ENCODE measurements around the gene LHFPL6.

LHFPL6 gene

DNA sequence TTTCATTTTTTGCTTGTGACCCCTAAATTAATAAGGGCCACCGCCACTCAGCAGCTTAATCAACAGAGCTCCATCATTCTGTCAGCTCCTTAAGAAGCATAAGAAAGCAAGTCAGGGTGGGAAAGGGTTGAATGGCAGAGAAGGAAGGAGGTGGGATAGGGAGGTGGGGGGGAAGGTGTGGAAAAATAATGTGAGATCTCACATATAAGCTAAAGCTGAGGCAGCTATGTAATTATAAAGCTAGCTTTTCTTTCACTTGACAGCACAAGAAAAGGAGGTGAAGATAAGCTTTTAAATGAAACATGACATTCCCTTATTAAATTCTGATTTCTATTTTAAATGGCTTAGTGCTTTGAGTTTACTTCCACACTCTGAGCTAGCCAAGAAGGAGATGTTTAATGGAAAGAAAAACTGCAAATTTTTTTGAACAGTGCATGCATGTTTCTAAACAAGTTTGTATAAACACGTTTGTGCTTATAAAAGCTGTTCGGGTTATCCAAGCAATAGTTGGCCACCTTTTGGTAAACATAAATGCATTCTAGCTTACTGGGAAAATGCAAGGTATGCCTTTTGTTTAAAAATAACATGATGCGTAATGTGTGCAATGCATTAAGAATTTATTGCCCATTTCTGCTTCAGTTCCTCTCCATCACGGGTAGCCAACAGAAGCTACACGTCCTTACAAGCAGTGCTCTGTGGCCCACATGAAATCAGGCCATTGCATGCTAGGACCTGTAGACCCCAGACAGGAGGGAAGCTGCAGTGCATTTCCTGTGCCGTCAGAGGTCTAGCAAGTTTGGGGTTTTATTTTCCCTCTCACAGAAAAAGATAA, 96.2 kb downstream of the LHFPL6 start:
- no peak for DNase-seq

DNA sequence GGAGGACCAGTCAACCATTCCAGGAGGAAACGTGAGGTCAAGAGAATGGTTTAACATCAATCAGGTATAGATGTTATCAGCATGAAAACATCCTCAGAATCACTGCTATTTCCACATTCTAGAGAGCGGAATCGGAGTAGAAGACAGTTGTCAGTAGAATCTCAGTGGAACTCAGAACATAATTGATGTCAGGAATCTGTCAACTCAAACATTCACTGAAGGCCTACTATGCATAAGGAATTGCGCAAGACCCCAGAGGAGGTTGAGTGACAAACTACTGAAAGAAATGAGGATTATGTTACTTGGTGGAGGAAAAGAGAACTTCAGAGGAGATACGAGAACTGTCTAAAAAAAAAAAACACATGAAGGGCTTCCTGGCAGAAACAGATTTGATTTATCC, 97.8 kb downstream of the LHFPL6 start:
- no peak for DNase-seq

DNA sequence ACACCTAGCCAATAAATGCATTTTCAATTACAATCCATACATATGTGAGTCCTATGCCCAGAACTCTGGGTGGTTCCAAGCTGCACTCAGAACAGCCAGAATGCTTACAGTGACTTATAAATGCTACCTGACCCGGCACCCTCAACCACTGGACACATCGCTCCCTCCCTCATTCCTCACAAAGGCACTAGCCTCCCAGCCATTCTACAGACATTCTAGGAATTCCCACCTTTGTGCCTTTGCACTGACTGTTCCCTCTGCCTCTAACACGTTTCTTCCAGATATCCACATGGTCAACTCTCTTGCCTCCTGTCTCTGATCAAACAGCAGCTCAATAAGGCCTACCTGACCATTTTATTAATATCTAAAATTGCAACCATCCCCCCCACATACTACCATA, 99.9 kb downstream of the LHFPL6 start:
- no peak for DNase-seq

DNA sequence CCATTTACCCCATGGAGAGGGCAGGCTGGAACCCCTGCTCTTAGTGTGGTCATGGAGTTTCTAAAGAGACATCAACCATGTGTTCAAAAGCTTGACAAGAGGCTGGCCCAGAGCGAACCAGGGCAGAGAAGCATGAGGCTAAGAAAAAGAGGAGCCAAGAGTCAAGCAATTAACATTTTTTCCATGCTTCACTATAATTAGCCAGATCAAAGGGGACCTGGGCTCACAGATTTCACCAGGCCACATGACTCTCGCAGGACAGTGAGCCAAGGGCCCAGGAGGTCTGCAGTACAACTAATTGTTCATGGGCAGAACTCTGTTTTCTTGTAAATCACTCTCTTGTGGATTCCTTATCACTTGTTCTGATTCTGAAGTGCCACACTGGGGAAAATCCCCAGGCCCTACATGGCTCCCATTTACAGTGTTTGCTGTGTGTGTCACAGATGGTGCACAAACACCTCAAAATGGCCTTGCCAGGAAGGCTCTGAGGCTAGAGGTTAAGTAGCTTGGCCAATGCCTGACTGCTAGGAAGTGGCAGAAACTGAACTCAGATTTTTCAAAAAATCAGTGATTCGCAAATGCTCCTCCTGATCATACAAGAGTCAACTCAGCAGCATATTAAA, 101.2 kb downstream of the LHFPL6 start:
- no peak for DNase-seq

DNA sequence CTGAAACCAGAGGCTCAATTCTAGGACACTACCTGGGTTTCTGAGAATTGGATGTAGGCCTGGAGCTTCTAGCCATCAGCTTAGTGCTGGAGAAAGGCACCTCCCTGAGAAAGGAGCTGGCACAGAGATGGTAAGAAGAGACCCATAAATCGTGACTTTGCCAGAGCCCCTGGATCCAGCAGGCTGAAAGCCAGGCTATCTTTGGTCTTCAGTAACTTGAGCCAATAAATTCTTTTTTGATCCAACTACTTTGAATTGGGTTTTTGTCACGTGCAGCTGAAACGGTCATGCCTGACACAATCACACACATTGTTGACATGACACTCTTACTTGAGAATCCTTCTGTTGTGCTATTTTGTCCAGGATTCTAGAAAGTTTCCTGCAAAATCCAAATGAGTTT, 103.4 kb downstream of the LHFPL6 start:
- DNase-seq = no peak

DNA sequence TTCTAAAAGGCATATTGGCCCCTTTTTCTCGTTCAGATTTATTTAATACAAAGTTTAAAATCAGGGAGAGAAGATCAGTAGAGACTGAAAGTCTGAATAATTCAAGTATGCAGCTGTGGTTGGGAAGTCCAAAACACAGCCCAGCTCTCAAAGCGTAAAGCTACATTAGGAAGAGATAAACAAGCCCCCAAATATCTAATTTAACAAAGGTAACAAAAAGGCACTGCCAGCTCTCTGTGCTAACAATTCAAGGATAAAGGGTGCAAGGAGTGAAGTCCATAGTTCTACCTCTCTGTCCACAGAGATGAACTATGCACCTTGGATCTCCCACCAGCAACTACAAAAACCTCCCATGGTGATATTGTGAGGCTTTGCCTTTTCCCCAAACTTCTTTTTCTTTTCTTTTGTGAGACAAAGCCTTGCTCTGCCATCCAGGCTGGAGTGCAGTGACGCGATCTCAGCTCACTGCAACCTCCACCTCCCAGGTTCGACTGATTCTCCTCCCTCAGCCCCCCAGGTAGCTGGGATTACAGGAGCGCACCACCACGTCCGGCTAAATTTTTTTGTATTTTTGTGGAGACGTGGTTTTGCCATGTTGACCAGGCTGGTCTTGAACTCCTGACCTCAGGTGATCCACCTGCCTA, 104.4 kb downstream of the LHFPL6 start:
- DNase-seq = no peak

DNA sequence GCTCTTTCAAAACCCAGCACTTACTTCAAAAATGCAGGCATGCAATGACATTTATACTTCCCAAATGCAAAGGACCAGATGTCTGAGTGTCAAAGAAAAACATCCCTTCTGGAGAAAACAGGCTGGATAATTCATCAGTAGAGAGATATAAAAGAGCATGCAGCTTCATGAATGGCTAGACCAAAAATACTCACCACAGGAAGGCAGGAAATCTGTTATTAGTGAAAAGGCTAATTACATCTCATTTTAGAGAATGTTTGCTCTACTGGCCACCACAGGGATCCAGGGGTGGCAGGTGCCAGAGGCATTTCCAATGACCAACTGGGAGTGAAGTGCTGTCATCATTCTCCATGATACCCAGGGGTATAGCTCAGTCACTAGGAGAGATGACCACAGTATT, 106.5 kb downstream of the LHFPL6 start:
- DNase-seq = no peak

DNA sequence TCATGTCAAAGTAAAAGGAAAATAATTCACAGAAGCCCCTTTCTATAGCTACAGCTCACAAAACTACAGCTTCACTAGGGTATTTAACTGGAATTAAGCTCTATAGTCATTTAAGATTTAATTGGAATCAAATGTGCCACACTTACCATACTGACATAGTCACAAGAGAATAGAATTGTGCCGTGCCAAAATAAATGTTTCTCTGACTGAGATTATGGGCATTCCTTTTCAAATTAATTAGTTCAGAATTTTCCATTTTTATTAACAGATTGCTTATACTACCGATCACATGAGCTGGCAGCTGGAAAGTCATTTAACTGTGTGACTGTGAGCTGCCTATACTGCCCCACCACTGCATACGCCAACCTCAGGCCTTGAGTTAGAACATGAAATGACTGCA, 108.4 kb downstream of the LHFPL6 start:
- DNase-seq = no peak

DNA sequence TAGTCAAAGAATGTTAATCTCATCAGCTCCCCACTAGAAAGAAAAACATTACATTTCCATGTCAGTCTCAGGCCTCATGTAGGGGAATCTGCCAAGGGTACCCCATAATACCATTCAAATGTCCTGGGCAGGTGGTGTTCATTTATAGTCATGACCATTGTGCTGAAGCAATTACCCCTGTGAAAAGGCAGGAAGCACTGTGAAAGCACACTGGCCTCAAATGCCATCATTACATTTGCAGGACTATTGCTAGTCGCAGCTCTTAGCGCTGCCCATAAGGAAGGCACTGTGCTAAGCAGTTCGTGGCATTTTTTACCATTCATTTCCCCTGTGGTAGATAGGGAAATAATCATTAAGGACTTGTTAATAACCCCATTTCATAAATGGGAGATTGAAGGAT, 109.0 kb downstream of the LHFPL6 start:
- DNase-seq = no peak

DNA sequence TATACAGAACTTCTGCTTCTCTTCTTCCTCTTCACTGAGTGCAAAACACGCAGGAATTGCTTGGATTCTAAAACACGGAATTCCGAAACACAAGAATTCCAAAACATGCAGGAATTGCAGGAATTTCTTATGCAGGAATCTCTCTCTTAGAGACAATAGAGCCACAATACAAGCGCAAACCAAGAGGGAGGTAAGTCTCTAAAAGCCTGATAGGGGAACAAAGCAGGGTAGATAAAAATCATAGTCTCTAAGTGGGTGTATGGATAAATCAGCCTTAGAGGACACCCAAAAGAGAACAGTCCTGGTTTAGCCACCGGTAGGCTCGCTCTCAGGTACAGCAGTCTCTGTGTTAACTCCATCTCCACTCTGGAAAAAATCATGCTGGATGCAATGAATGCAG, 112.9 kb downstream of the LHFPL6 start:
- DNase-seq = no peak

DNA sequence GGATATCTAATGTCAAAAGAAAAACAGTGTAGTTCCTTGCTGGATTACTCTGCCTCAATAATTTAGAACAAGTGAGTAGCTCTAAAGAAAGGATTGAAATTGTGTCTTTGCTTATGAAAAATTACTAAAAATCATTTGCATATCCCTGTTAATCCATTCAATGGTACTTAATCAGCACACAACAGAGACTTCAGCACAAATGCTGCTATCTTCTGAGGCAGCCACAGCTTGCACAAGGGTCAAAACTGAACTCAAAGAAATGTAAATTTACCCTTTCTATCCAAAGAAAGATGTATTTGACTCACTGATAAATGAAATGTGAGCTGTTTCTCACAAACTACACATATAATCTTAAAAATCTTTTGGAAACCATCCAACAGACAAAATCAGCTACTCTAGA, 116.2 kb downstream of the LHFPL6 start:
- DNase-seq = no peak

DNA sequence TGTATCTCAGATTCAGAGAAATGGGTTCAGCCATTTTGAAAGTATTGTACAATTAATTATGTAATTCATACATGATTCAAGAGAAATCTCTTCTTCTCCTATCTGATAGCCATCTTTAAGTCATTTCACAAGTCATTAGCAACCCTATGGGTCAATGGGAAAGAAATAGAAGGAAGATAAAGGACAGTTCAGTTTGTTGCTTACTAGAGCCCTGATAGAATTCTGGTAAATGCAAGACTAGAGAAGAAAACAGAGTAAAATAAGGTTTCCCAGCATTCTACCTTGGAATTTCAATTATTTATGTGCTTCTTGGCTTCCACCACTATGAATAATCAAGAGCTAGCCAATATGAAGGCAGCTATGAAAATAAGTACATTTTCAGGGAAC, 117.7 kb downstream of the LHFPL6 start:
- no peak for DNase-seq

DNA sequence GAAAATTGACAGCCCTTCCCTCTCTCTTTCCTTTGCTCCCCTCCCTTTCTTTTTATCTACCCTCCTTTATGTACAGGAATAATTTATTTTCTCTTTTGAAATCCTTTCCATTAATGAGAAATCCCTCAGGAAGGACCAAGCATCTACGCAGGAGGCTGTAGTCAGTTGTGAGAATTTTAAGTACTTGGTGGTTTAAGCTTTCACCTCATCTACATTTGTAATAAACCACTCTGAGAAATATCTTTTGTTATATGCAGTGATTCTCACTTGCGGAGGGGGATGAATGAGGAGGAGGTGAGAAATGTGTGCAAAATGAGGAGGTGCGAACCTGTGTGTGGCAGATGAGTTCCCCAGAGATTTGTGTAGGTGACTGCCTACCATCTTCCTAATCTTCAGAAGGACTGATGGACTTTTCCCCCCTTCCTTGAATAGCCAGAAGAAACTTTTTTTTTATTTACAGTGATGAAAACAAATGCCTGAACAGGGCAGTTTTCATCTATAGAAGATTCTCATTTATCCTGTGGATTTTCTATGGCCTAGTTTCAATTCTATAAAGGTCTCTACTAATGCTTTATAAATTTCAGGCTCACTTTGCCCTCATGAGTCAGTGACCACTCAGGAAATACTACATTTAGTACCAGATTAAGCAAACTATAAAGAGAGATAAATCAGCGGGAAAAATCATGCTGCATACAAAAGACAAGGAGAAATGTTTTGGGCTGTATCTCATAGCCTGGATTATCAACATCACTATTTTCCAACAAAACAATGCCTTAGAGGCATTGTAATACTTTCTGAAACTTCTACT, 118.3 kb downstream of the LHFPL6 start:
- DNase-seq = no peak

DNA sequence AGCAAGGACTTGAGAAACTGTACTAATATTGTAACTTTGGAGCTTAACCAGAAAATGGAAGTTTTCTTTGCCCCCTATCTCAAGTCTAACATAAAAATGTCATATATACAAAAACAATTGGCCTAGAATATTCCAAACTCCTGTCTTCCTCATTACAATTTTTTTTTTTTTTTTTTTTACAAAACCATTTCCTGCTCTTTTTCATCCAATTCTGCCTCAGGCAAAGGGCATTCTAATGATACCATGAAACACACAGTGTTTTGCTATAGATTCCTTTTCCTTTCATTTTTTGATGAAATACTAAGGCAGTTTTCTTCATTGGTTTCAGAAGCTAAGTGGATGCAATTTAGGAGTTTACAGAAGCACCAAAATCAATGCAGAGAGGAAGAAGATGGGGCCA, 119.7 kb downstream of the LHFPL6 start:
- no peak for DNase-seq

DNA sequence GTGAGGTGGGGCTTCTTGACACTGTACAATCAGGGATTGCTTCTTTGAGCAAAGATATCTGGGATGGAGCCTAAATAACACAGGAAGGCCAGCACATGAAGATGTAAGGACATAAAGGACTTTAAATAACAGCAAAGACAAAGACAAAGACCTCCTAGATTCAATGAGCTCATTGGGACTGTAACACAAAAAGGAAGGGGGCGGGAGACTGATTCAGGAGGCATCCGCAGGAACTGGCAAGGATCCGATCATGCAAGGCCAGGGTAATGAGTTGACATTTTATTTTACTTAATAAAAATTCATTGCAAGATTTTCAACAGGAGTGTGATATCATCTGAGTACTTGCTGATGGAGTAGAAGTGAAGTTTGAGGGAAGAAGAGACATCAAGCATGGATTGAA, 121.5 kb downstream of the LHFPL6 start:
- no peak for DNase-seq

DNA sequence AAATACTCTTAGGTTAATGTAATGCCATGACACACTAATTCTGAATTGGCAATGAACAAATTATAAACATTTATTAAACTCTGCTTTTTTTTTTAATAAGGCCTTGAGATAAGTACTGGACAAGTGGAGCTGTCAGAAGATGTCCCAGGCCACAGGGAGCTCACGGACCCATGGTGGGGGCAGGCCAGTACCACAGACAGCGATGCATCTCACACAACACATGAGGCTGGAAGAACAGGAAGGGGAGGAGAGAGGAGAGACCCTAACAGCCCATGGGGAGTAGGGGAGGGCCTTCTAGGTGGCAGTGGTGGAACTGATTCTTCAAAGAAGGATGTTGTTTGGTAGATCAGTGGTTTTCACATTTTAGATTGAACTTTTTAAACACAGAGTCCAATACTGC, 128.4 kb downstream of the LHFPL6 start:
- DNase-seq = no peak

DNA sequence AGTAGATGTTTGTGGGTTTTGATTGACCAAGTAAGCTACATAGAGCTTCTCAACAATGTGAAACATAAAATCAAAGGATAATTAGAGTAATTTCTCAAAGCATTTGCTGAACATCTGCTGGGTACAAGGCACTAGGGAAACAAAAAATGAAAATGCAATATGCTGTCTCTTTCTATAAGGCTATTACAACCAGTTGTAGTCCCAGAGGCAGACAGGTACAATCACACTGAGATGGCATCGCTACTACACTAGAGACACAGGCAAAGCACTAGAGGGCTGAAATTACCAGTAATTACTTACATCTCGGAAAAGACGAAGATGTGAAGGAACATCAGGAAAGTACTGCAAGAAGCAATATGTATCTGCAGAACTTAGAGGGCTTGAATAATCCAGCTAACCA, 133.3 kb downstream of the LHFPL6 start:
- DNase-seq = no peak

DNA sequence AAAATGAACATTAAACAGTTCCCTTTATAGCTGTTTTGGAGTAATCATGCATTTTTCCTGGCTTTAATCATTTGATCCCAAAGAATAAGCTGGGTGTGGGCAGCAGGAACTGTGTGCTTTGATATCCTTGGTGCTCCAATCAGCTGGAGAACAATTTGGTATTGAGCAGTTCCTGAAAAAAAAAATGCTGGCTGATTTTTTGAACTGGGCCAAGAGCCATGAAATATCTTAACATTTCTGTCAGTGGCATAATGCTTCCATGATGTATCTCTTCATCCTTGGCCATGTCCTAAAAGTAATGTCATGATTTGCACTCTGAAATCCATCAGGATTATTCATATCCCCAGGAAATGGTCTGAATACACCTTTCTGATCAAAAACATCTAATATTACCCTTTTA, 134.7 kb downstream of the LHFPL6 start:
- no peak for DNase-seq

DNA sequence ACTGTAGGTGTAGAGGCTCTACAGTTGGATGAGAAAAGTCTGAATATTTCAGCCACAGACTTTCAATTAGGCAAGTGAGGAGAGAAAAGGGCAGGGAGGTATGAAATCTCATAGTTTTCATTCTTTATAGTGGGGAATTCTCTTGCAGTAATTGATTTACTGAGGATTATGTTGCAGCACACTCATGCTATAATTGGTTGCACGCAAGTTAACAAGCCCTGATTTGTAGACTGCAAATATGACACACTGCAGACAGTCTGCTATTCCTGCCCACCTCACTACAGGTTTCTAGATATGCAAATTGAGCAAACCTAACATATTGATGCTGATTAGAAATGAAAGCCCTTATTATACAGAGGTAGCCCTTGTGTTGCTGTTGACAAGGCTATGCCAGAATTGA, 139.4 kb downstream of the LHFPL6 start:
- no peak for DNase-seq

DNA sequence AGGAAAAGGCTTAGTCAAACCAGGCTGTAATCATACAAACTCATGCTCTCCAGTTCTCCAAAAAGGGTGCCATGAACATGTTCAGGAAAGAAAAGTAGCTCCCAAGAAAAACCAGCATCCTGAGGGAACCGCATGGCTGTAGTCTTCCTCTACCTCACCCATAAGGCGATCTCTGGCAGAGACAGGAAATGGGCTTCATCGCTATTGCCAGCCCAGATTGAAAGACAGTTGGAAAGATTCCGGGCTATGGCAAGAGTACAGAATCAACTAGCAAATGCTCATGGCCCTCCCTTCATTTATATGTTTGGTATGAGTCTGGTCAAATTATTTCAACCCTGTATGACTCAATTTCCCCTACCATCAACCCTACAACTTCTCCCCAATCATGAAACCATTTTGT, 140.1 kb downstream of the LHFPL6 start:
- DNase-seq = no peak

DNA sequence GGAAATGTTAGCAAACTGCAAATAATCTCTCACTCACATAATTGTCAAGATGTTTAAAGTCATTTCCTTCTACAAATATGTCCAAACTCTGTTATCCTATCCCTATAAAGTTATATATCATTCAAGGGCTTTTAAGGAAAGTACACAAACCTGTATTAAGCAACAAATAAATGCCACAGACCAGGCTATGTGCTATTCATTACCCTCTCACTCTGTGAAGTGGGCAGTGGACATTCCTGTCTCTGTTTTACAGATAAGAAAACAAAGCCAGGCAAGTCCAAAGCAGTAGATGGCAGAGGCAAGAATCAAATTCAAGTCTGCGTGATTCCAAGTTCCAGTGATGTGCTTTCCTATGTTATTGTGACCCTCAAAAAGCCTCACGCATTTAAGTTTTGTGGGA, 140.6 kb downstream of the LHFPL6 start:
- DNase-seq = no peak

DNA sequence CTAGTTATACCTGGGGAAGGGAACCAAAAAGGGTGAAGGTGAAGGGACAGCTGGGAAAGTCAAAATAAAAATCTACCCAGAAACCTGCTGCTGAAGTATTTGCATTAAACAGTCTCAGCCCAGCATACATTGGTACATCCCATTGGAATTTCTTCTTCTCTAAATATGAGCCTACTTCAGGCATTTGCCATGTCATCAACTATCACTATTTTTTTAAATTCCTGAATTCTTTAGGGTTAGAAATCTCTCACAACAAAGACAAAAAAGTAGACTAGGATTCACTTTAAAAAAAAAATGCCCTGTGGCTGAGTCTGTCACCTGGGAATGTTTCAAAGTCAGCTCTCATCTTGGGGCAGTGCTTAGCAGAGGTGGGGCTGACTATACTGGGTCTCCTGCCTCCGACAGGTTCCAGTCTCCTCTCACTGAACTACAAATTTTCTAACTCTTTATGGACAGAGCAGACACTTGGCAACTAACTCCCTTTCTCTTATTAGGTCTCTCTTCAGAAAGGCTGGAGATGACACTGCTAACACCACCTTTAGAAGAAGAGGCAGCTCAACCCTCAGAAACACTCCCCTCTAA, 141.2 kb downstream of the LHFPL6 start:
- no peak for DNase-seq

DNA sequence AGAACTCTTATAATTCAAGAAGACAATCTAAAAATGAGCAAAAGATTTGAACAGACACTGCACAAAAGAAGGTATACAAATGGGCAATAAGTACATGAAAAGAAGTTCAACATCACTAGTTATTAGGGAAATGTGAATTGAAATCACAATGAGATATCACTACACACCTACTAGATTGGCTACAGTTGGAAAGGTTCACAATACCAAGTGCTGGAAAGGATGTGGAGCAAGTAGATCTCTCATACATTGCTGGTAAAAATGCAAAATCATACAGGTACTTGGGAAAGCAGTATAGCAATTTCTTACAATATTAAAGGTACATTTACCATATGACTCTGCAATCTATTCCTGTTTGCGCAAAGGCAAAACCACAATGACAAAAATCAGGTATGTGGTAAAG, 145.7 kb downstream of the LHFPL6 start:
- DNase-seq = no peak
